HUES48 (cell line): ENCODE data around the gene PRKCE.

Experiments
- H3K27ac ChIP-seq: one replicate; pipeline ENCODE4 v1.7.0; 2013; ENCODE audit warnings: low read depth, low read length, inconsistent platforms
- H3K27me3 ChIP-seq: 2 replicates; pipeline ENCODE4 v1.6.1; 2013; ENCODE audit warnings: mild to moderate bottlenecking, low read length; ENCODE audit not compliant: control insufficient read depth, insufficient read depth
- H3K36me3 ChIP-seq: 2 replicates; pipeline ENCODE4 v1.6.1; 2013; ENCODE audit warnings: low read length; ENCODE audit not compliant: control insufficient read depth, insufficient read depth
- H3K4me1 ChIP-seq: 2 replicates; pipeline ENCODE4 v1.6.1; 2013; ENCODE audit warnings: mild to moderate bottlenecking, low read length; ENCODE audit not compliant: control insufficient read depth, insufficient read depth
- H3K4me3 ChIP-seq: 2 replicates; pipeline ENCODE4 v1.5.1; 2013; ENCODE audit warnings: mild to moderate bottlenecking, low read depth, low read length
- H3K9ac ChIP-seq: 2 replicates; pipeline ENCODE4 v1.6.1; 2013; ENCODE audit warnings: mild to moderate bottlenecking, low read depth, low read length, moderate library complexity
- H3K9me3 ChIP-seq: 2 replicates; pipeline ENCODE4 v1.6.1; 2013; ENCODE audit warnings: low read length; ENCODE audit not compliant: control insufficient read depth, insufficient read depth

The PRKCE gene

DNA sequence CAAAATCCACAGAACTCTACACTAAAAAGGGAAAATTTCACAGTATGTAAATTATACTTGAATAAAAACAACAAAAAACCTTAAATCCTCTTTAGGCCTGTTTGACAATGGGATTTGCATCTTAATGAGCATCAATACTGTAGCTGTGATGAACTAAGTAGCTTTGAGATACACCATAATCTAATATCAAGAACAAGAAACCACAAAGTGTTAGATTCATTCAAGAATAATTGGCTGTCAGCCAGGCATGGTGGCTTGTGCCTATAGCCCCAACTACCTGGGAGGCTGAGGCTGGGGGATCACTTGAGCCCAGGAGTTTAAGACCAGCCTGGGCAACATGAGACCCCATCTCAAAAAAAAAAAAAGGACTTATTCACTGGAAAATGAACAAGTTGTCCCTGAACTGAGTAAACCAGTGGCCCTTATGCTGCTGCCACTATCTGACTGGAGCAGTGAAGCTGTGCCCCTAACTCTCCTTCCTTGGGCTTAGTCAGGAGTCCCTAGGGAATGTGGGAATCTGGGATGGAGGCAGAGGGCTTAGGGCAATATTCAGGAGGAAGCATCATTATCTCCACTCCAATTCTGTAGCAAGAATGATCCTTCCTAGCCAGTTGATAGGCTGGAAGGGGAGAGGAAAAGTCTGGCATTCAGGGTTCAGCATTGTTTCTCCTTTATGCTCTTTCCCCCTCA, 88.5 kb downstream of the PRKCE start:
- no peaks in the 10 kb centered on the region for H3K9me3 ChIP-seq
- H3K27ac ChIP-seq: no peak overlapping the region
- no peaks in the 10 kb centered on the region for H3K27me3 ChIP-seq
- no peak overlapping the region for H3K4me3 ChIP-seq
- no peaks in the 10 kb centered on the region for H3K36me3 ChIP-seq
- H3K4me1 ChIP-seq: peaks cover 11% of the 10 kb centered on the region; the same call in 1 of the 2 replicates
- no peak overlapping the region for H3K9ac ChIP-seq

DNA sequence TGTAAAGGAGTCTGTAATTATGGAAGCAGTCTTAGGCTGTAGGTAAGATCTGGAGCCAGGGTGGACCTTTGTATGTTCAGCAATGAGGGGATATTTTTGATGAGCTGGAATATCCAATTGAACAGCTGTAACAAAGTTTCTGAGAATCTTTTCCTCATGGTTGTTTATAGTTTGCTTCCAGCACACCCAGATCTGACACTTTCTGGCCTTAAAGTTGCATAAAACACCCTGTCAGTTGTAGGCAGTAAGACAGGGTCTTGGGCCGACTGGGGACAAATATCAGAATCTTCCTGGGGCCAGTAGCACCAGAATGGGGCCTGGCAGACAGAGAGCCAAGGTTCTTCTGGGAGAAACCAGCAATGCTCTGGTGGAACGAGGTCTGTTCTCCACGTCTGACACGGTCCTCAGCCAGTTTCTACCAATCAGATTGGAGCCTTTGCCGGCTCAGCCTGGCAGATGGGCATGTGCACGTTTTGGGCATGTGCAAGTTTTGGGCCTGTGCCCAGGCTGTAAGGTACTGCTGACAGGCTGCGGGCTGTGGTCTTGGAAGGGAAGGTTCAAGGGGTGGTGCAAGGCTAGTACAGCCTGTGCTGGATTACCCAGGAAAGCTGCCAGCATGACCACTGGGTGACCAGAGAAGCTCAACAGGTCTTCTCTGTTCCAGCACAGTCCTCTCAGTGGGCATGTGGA, 89.8 kb downstream of the PRKCE start:
- Histone ChIP-seq H3K4me1 (peaks cover 11% of the 10 kb centered on the region; the same call in 1 of the 2 replicates), H3K27ac (no peak overlapping the region), H3K9me3 (no peaks in the 10 kb centered on the region), H3K27me3 (no peaks in the 10 kb centered on the region), H3K36me3 (no peaks in the 10 kb centered on the region), H3K4me3 (no peak overlapping the region), H3K9ac (no peak overlapping the region)

DNA sequence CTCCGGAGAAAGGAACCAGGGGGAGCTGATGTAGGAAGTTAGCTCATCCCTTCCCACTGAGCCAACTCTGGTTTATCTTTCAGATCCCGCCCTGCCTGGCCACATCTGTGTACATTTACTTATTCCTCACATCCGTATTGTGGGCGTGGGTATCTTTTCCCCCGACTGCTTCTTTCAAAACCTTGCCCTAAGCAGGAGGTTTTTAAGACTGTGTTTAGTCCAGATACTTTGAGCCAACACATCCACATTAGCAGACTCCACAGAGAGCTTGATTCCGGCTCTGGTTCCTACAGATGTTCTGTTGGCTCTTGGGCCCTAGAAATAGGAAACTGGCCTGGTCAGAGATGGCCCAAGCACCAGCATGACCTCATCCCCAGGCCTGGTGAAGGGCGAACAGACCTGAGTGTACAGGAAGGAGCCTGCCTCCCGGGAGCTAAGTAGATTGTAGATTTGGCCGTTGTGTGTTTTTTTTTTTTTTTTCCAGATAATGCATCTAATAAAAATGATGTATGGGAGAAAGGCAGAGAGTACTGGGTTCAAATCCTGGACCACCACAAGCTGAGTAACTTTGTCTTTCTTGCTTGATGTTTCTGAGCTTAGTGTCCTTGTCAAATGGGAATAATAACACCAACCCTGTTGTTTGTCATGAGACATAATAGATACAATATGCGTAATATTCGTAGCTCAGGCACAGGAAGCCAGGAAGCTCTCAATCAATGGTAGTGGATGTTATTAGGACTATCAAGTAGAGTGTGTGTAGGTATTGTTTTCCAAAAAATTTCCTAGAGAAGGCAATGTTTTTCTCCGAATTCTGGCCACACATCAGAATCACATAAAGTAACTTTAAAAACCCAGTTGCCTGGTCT, 92.3 kb downstream of the PRKCE start:
- no peak overlapping the region for H3K27ac ChIP-seq
- no peak overlapping the region for H3K9ac ChIP-seq

DNA sequence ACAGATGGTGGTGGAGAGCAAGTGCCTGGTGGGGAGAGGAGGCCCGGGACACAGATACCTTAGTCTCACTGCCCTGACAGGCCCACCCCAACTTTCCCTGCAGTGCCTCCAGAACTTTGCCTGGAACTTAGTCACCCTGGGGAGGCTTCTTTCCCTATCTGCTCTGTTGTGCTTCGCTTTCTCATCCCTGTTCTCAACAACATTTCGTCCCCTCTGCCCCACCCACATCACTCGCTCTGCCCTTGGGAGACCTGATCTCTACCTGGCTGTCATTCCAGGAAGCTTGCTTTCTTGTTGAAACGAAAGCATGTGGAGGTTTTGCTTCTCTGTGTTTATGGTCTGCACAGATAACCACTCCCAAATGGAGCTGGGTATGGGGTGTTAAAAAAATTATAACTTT, 93.8 kb downstream of the PRKCE start:
- peaks cover 5% of the 10 kb centered on the region; the same call in 1 of the 2 replicates for H3K4me1 ChIP-seq
- H3K4me3 ChIP-seq: no peak overlapping the region
- H3K9ac ChIP-seq: no peak overlapping the region
- no peaks in the 10 kb centered on the region for H3K27me3 ChIP-seq
- H3K27ac ChIP-seq: no peak overlapping the region
- no peaks in the 10 kb centered on the region for H3K9me3 ChIP-seq
- H3K36me3 ChIP-seq: no peaks in the 10 kb centered on the region

More for the DNA sequence above, 92.3 kb downstream of the PRKCE start:
- no peaks in the 10 kb centered on the region for H3K27me3 ChIP-seq
- H3K4me1 ChIP-seq: peaks cover 11% of the 10 kb centered on the region; the same call in 1 of the 2 replicates
- H3K36me3 ChIP-seq: no peaks in the 10 kb centered on the region
- H3K9me3 ChIP-seq: no peaks in the 10 kb centered on the region
- H3K4me3 ChIP-seq: no peak overlapping the region

DNA sequence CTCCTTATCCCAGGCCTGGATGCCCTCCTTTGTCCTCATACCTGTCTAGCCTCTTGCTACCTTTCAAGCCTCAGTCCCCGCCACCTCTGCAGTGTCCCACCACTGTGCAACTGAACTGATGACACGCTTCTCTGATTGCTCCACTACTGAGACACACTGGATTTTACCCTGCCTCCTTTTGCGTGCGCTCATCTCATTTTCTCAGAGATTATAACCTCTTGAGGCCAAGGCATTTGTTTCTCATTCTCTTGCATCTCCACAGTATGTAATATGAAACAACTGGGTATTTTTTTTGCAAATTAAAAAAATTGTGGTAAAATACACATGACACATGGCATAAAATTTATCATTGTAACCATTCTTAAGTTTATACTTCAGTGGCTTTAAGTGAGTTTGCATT, 95.4 kb downstream of the PRKCE start:
- H3K4me3 ChIP-seq: no peak overlapping the region

DNA sequence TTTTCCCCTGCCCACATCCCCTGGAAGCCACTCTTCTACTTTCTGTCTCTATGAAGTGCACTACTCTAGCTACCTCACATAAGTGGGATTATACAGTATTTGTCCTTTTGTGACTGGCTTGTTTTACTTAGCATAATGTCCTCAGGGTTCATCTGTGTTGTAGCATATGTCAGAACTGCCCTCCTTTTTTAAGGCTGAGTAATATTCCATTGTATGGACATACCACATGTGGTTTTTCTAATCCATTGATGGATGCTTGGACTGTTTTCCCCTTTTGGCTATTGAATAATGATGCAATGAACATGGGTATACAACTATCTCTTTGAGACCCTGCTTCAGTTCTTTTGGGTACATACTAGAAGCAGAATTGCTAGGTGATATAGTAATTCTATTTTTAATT, 95.9 kb downstream of the PRKCE start:
- Histone ChIP-seq H3K27ac (no peak overlapping the region), H3K9me3 (no peaks in the 10 kb centered on the region), H3K27me3 (no peaks in the 10 kb centered on the region), H3K9ac (no peak overlapping the region), H3K4me3 (no peak overlapping the region), H3K4me1 (no peaks in the 10 kb centered on the region), H3K36me3 (no peaks in the 10 kb centered on the region)

More for the DNA sequence above, 95.4 kb downstream of the PRKCE start:
- H3K9me3 ChIP-seq: no peaks in the 10 kb centered on the region
- H3K27ac ChIP-seq: no peak overlapping the region
- no peaks in the 10 kb centered on the region for H3K36me3 ChIP-seq
- H3K27me3 ChIP-seq: no peaks in the 10 kb centered on the region
- no peaks in the 10 kb centered on the region for H3K4me1 ChIP-seq
- H3K9ac ChIP-seq: no peak overlapping the region

DNA sequence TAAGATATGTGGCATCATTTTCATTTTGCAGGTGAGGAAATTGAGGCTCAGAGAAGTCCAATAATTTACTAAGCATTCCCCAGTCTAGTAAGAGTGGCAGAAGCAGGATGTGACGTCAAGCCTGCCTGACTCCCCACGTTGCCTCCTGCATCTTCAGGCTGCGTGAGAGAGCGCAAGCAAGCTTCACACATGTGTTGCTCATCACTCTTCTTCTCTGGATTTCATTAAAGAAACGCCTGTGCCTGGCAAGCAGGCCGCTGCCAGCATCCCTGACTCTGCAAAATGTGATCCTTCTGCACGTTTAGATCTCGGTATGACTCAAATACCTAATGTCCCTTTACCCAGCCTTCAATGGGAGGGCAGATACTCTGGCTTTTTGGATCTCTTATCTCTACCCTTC, 96.8 kb downstream of the PRKCE start:
- H3K4me1 ChIP-seq: no peaks in the 10 kb centered on the region
- H3K9ac ChIP-seq: no peak overlapping the region
- H3K9me3 ChIP-seq: no peaks in the 10 kb centered on the region
- H3K36me3 ChIP-seq: no peaks in the 10 kb centered on the region
- no peak overlapping the region for H3K4me3 ChIP-seq
- no peaks in the 10 kb centered on the region for H3K27me3 ChIP-seq
- no peak overlapping the region for H3K27ac ChIP-seq

DNA sequence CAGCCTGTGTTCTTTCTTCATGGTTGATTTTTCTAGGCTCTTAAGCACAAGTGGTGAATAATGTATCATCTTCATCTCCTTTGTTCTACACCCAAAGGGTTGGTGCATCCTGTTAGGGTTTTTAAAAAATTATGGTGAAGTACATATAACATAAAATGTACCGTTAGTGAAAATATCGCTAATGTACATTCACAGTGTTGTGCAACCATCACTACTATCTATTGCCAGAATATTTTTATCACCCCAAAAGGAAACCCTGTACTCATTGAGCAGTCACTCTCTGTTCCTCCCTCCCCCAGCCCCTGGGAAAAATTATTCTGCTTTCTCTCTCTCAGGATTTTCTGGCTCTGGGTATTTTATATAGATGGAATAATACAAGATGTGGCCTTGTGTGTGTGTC, 98.5 kb downstream of the PRKCE start:
- no peaks in the 10 kb centered on the region for H3K9me3 ChIP-seq
- no peak overlapping the region for H3K27ac ChIP-seq
- no peak overlapping the region for H3K4me3 ChIP-seq
- H3K9ac ChIP-seq: no peak overlapping the region
- no peaks in the 10 kb centered on the region for H3K4me1 ChIP-seq
- H3K27me3 ChIP-seq: no peaks in the 10 kb centered on the region
- H3K36me3 ChIP-seq: no peaks in the 10 kb centered on the region

DNA sequence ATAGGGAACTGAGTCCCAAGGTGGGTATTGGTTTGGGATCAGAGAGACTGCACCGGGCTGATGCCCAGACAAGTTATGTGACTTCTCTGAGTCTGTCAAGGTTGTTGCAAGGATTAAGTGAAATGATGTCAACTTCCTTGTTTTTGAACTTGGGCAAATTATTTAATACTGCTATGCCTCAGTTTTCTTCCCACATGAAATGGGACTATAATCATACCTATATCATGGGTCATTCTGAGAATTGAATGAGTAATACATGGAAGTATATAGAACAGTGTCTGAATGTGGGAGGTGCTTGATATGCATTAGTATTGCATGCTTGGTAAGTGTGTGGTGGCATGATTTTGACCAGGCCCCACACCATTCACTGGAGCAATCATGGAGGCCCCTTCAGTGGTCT, 99.0 kb downstream of the PRKCE start:
- H3K36me3 ChIP-seq: no peaks in the 10 kb centered on the region
- H3K27me3 ChIP-seq: no peaks in the 10 kb centered on the region
- H3K9ac ChIP-seq: no peak overlapping the region
- H3K9me3 ChIP-seq: no peaks in the 10 kb centered on the region
- no peak overlapping the region for H3K4me3 ChIP-seq
- H3K27ac ChIP-seq: no peak overlapping the region
- H3K4me1 ChIP-seq: no peaks in the 10 kb centered on the region

DNA sequence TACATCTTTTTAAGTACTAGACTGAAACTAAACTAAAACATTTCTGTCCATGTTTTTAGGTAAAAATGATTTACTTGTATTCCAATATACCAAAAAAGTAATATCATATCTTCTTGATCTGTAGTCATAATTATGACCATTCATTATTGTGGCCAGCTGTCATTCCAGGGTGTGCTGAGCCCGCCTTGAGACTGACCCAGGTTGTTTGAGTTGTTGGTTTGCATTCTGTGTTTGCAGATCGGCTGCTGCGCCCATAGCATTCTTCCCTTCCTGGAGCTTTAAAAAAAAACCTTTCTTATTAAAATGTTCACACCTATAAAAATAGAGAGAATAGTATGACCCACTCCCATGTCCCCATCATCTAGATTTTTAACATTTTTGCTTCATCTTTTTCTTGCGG, 101.9 kb downstream of the PRKCE start:
- Histone ChIP-seq H3K4me1 (no peaks in the 10 kb centered on the region), H3K27ac (no peak overlapping the region), H3K9me3 (no peaks in the 10 kb centered on the region), H3K9ac (no peak overlapping the region), H3K36me3 (no peaks in the 10 kb centered on the region), H3K27me3 (no peaks in the 10 kb centered on the region), H3K4me3 (no peak overlapping the region)
